Endometrium (tissue), 2 donors: ENCODE results near the gene AK4.
A peak's percentile ranks its signal among the peaks of the same experiment; 100 is the strongest.

ENCODE experiments used
- FAIRE-seq: peaks from 2 replicates; lab custom pipeline; 2012; peaks lifted over from hg19 to GRCh38; lab: Jason Lieb, UNC
- donor health status: control.
- donor health status: control.

Gene AK4

DNA sequence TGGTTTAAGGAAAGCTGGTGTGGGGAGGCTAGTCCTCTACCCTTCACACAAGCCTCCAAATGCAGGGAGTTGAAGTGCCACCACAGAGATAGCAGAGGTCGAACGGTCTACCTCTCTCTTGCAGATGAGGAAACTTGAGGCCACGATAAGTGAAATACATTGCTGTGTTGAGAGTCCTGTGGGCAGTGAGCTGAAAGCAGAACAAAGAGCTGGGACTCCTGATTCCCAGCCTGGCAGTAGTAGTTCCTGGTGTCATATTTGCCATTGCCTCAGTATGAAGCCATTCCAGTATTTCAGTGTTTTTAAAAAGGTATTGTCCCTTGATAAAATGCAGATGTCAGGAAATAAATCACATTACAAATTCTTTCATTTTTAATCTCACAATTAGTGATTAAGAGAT, 28.6 kb downstream of the AK4 start:
- FAIRE-seq, result no peak

DNA sequence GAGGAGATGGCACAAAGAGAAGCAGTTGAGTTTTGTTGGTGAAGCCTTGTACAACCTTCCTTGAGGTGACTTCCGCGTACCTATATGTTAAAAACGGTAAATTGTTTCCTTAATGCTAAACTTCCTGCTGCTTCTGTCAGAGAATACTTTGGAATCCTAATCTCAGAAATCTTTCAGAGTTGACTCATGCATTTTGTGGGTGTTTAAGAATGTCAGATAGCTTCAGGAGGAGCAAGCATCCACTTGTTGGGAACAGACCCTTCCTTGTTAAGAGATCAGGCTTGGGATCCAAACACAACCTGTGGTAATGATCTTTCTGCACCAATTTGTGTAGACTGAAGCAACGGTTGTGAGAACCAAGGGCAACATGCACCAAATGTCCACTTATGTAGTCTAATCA, 29.5 kb downstream of the AK4 start:
- FAIRE-seq, result no peak

DNA sequence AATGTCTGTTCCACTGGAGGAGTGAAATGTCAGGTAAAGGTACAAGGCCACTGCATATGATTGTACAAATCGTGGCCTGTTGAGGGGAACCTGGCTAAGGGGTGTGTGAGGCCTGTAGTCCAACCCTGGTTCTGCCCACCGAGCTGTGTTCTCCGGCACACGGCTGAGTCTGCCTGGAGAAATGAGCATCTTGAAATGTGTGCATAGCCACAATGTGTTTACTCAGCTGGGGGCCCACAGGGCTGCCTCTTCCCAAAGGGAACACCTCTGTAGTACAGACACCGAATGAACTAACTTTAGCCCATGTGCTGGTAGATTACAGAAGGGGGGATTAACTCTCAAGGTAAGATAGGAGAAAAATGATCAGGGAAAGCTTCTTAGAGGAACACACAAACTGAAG, 30.2 kb downstream of the AK4 start:
- no peak for FAIRE-seq

DNA sequence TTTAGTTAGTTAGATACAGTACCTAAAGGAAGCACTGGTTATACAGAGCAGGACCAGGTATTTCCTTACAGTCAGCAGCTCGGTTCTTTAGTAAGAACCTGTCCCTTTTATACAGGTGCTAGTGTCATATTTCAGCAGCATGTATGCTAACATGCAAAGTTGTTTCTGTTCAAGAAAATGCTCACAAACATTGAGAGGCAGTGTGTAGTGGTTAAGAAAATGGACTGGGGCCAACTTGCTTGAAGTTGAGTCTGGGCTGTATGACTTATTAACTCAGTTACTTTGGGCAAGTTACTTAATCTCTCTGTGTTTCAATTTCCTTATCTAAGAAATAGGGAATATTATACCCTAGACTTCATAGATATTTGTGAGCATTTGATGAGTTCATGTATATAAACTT, 31.1 kb downstream of the AK4 start:
- no peak for FAIRE-seq

DNA sequence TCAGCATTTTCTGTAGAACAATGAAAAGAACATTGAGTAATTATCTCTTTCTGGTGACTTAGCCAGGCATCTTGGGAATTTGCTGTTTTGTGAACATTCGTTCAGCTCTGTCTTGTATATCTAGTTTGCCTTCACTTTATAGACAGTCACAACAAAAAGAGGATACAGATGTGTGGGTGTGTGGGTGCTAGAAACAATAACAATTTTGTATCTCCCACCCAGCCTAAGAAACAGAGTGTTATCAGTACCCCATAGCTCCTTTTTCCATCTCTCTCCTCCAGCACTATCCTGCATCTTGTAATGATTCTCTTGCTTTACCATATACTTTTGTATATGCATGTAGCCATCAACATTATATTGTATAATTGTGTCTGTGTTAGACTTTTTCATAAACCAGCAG, 33.0 kb downstream of the AK4 start:
- no peak for FAIRE-seq

DNA sequence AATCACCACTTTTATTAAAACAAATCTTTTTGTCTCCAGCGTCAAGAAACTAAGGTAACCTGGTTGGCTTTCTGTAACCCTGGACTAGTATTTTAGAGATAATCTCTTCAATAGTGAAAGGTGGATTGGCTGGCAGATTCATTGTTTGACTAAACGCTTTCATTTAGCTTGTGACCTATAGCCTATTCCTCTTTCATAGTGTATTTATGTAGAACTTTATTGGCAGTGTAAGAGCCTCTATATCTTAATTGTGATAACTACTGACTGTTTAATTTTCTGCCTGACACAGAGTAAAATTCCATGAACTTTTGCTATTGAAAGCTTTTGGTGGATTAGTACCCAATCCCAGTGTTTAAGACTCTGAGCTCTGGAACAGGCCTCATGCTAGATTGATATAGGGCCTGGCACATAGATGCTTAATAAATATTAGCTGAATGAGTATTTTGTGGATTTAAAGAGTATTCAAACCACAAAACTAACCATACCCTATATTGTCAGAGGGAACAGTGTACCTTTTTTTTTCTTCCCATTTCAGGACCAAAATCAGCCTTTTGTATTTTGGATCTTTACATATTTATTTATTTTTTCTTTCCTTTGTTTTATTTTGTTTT, 34.8 kb downstream of the AK4 start:
- no peak for FAIRE-seq

DNA sequence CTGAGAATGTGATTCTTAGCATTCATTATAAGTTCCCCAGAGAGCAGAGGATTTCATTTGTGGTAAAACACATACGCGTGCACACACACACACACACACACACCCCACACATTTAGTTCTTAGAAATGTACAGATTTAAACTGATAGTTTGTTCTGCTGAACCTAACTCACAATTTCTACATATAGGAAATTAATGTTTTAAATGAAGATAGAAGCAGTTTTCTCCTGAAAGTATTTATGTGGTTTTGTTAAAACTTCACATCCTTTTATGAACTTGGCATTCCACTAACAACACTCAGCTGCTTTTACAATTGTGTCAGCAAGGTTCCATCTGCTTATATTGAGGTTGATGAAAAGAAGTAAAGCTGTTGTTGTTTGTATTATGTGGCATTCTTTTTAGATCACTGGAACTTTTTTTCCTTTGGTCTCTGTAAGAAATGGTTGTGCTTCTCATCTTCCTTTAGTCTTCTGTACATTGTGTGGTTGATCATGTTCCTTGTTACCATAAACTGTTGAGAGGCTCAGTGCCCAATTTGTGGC, 41.6 kb downstream of the AK4 start:
- no peak for FAIRE-seq

DNA sequence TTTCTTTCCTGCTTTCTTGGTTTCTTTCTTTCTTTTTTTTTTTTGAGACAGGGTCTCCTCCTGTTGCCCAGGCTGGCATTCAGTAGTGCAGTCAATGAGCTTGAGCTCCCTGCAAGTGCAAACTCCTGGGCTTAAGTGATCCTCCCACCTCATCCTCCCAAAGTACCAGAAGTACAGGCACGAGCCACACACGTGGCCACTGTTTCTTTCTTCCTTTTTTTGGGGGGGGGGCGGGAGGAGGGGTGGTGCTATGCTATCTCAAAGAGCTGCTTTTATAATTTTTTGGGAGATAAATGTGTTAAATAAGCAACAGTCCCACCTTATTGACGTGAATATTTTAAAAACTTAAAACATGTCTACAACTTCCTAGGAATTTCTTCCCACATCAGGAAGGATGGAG, 42.2 kb downstream of the AK4 start:
- FAIRE-seq, result no peak

DNA sequence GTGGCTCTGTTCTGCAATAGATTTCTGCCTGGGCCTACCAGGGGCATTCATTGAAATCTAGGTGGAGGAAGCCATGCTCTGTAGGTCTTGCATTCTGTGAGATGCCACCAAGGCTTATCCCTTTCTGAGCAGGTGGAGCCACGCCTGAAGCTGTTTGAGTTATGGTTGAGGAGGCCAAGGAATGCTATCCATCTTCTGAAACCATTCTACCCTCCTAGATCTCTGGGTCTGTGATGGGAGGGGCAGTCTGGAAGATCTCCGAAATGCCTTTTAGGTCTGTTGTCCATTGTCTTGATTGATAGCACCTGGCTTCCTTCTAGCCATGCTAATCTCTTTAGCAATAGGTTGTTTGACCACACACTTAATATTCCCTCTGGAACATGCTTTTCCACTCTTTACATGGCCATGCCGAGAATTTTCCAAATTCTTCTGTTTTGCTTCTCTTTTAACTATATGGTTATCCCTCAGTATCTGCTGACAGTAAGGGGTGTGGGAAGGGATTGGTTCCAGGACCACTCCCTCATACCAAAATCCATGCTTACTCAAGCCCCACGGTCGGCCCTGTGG, 45.2 kb downstream of the AK4 start:
- FAIRE-seq, result no peak

DNA sequence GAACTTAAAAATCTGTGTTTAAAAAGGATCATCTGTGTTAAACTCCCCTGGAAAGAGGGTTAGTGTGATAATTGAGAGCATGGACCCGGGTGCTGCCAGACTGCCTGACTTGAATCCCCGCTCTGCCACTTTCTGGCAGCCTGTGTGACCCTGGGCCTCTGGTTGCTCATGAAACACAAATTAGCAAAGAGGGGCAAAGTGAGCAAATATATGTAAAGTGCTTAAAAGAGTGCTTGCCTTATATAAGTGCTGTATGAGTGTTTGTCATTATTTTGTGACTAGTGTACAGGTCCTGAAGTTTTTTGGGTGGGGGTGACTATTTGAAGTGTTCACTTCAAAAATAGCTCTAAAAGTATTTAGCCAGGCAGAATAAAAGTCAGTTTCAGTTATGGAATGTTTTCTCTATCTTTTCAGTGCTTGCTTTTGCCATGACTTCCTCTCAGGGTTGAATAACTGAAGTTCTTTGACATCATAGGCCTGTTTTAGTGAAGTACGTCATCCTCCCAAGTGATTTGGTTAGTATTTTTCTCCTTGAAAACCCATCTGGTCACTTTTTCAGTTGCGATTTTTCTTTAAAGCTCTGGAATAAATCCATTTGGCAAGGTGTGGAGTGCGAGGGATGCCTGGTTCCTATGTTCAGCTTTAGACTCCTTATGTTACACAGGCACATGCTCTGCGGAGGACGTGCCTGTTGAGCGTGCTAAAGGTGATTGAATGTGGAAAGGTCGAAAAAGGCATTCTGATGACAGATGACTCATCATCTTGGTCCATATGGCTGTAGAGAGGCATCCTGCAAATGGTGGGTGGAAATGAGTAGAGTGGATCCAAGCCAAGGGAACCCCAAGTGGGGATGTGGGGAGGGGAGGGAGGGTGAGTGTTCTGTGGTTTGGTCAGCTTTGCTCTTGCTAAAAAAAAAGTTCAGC, 47.8 kb downstream of the AK4 start:
- FAIRE-seq, result no peak

DNA sequence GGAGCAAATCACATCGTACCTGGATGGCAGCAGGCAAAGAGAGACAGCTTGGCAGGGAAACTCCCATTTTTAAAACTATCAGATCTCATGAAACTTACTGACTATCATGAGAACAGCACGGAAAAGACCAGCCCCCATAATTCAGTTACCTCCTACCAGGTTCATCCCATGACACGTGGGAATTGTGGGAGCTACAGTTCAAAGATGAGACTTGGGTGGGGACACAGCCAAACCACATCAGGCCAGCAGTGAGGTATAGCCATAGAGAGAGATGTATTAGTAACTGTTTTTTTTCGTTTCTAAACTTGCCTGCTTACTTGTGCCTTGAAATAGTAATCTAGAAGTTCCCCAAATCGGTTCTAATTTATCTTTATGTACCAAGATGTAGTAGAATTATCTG, 48.9 kb downstream of the AK4 start:
- FAIRE-seq, result no peak

DNA sequence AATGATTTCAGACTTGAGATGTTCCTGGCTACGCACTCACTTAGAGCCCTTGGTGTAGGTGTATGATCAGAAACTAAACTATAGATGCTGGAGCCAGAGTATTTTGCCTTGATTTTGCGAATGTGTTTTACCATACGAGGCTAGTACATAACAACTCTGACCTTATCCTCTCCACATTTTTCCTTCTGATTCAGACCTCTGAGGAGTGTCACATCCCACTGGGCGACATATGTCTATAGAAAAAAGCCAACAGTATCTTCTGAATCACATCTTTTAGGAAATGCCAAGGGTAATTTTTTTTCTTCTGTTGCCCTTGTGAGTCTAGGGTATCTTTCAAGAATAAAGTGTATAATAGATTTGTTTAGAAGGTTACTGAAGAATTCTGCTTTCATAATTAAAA, 49.6 kb downstream of the AK4 start:
- no peak for FAIRE-seq

DNA sequence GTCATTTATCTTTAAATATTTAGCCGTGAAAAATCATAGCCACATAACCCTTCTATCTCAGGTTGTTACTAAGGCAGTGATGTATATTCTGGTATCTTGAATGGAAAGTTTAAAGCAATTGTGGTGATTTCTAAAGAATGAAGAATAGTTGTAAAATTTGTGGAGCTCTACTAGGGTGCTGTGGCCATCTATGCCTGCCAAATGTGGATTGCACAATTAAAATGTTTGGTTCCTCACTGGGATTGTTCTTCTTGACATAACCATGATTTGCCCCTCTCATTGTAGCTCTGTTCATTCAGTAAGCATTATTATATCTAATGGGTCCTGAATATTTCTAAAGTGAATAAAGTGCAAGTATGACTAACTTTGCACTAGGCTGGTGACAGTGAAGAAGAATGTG, 50.1 kb downstream of the AK4 start:
- FAIRE-seq, result no peak

DNA sequence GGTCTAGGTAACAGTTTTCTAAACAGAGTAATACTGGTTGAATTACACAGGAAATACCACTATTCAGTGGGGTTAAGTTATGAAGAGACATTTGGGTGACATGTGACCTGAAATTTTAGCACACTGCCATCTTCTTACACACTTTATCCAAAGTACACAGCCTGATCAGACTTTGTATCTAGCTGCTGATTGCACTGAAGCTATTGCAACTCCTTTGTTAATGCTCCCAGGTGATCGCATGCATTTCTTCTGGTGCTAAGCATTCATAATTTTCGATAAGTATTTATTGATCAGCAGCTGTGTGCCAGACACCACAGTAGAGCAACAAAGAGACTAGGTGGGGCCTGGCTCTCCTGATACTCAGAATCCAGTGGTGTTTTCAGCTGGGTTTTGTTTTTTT, 52.4 kb downstream of the AK4 start:
- no peak for FAIRE-seq

DNA sequence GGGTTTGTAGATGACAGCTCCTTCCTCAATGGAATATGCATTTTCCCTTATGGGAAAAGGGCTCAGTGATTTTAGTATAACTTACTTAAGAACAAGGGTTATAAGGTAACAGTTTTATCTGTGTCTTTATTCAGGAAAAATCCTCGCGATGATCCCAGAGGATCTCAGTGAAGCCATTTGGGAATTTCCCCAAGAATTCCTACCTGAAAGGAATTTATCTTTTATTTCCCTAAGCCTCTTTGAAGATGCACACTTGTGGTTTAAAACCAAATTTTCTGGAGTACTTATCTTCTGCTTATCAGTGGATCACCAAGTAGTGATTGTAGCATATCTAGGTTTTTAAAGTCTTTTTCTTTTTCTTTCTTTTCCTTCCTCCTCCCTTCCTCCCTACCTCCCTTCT, 58.8 kb downstream of the AK4 start:
- no peak for FAIRE-seq

DNA sequence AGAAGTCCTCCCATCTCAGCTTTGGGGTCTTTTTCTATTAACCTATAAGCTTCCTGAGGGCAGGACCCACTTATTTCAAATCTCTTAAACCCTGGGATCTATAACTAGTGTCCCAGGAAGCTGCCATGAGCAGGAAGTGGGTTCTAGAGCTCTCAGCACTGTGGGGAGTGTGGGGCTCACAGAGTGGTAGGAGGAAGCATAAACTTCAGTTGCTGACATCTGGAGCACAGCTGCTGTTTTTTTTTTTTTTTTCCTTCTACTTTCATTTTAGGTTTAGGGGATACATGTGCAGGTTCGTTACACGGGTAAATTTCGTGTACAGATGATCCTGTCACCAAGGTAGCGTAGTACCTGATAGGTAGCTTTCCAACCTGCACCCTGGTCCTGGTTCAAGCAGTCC, 59.3 kb downstream of the AK4 start:
- no peak for FAIRE-seq

DNA sequence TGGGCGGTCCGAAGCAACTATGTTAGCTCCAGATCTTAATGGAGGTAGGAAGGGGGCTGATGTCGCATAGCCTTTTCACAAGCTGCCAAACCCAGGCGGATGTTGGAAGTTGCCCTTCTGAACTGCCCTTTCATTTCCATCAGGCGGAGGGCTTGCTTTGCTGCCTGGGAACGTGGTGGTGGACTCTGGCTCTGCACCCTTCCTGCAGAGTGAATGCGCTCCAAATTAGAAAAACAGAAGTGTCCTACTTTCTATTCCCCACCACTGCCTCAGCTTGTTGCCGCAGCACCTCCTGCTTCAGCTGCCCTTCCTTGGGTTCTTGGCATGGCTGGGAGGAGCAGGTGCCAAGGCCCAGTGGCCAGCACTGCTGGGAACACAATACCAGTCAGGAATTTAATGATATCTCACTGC, 60.6 kb downstream of the AK4 start:
- no peak for FAIRE-seq

DNA sequence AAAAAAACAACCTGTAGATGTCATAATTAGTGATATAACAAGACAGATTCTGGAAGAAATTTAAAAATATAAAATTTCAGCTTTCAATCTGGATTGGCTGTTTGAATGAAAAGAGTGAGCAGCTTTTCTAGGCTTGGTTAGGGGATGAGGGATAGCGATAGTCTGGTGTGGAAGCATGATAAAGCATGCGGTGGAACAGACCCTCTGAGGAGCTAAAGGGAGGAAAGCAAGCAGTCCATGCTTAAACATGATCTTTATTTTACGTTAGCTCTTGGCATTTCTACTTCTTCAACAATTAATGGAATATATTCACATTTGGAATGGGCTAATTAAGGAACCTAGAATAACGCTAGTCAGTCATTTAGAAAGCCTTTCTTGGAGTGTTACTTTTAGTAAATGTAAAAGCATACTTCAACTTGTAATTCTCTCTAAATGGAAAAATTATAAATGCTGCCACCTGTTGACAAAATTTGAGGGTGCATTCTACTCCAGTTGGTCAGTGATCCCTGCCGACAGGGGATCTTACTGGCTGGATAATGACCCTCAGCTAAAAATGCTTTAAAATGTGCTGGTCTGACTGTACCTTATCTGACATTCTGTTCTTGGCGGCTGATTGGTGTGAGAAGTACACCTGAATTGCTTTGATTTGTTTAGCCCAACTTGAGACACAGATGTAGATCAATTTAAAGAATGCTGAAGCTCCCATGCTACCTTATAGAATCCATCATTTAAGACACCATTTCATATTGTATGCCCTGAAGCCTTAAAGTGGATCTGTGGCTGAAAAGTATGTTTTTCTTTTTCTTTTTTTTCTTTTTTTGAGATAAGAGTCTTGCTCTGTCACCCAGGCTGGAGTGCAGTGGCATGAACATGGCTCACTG, 61.2 kb downstream of the AK4 start:
- FAIRE-seq, result peak; percentile 63

DNA sequence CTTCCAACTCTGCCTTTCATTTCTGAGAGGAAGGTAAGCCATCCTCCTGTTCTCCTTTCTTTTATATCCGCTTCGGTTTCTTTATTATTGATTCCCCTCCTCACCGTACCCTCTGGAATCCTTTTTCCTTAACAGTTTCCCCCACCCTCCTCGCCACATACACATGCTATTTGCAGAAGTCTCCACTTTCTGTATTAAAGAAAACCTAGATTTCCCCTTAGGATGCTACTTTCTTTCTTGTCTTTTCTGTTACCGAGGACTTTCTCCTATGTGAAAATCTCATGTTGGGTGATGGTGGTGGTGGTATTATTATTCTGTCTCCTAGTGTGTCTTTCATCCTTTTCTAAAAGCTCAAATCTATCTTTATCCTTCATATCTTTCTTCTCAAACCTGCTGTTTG, 62.3 kb downstream of the AK4 start:
- no peak for FAIRE-seq

DNA sequence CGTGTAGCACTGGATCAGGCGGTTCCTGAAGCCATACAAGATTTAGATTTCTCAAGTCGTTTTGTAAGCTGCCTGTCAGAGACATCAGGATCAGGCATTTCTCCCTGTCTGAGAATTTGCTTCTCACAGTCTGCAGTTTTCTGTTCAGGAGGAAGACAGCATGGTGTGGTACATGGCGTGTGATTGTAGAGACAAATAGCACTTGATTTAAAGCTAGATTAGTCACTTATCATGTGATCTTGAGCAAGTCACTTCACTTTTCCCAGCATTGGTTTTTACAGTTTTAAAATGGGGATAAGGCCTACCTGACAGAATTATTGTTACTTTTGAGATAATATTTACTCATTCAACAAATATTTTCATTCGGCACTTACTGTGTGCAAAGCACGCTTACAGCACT, 63.3 kb downstream of the AK4 start:
- FAIRE-seq, result no peak

DNA sequence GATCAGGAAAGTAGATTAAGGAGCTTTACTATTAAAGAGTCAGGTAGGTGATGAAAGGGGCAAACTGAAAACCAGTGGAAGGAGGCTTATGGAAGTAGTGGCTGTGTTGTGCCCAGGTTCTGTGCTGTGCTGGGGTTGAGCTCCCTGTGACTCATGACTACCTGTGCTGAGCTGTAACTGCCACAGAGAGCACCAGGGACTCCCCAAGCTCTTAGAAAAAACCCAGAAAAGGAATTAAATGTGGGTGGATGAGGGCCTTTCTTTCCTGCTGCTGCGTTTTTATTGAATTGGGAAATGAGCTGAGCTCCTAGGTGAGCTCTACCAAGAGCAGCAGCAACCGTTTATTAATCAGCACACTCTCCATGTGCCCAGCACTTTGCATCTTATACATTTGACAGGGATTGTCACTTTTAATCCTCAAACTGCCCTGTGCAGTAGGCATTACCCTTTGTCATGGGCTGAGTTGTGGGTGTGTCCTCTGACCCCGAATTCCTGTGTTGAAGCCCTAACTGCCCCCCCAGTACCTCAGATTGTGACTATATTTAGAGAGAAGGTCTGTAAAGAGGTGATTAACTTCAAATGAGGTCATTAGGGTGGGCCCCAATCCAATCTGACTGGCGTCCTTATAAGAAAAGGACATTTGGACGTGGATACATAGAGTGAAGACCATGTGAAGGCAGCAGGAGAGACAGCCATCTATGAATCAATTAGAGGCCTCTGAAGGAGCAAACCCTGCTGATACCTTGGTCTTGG, 65.4 kb downstream of the AK4 start:
- FAIRE-seq, result no peak
